Pancreas (tissue), 10 donors: ENCODE data around the gene KCNMA1. TPM values are rescaled to one million over a fixed set of nuclear protein-coding genes. Genes with fewer than 3 reads are reported as not detected.

Source experiments
- ATAC-seq, 4 donors: fragments of 200-7000 bp; cut with Tn5 transposase; one replicate each; pipeline versions ENCODE4 v1.8.0 to v1.9.1; 2020; ENCODE audit warnings: mild to moderate bottlenecking in 4 of 4, moderate library complexity in 4 of 4
- DNase-seq, 6 donors: peaks; one replicate each; pipeline ENCODE4 v3.0.0-alpha.2; 2020
- FAIRE-seq: peaks from 2 replicates; lab custom pipeline; 2012; peaks lifted over from hg19 to GRCh38; lab: Jason Lieb, UNC
- H3K27ac ChIP-seq, 4 donors: fragments of 200-600 bp; sonication (generic); 1 replicate in 3 of 4; 2 replicates in 1 of 4; pipeline versions ENCODE4 v1.5.0 to v1.8.0; 2020
- H3K27me3 ChIP-seq, 4 donors: fragments of 200-600 bp; one replicate each; pipeline ENCODE4 v1.8.0; 2021
- H3K36me3 ChIP-seq, 3 donors: fragments of 200-600 bp; sonication (generic) in 1 of 3; one replicate each; pipeline versions ENCODE4 v1.5.0 to v1.8.0; 2020 to 2021
- H3K4me1 ChIP-seq, 3 donors: fragments of 200-600 bp; one replicate each; pipeline ENCODE4 v1.8.0; 2021
- H3K4me3 ChIP-seq, 4 donors: fragments of 200-600 bp; sonication (generic) in 2 of 4; one replicate each; pipeline versions ENCODE4 v1.5.0 to v1.8.0; 2020 to 2021
- H3K9me3 ChIP-seq, 4 donors: fragments of 200-600 bp; one replicate each; pipeline ENCODE4 v1.8.0; 2021
- WGBS, 2 donors: extraction: QIAGEN DNeasy Blood & Tissue Kit; methylation state at CpG; one replicate each; pipeline ENCODE4 v1.1.7; 2013; 5-methylcytosine and 5-hydroxymethylcytosine counted together
- intact Hi-C, 3 donors: fragments of 100-400 bp; cut with DNase I; formaldehyde crosslinking; loops; one replicate each; pipeline versions ENCODE4 v1.11.1 to v1.14.2; 2022
- polyA plus RNA-seq, 2 donors: library from polyadenylated mRNA; stranded (reverse); fragments of 200-250 nt; gene quantifications; one replicate each; pipeline ENCODE4 v1.2.3, GENCODE V29; 2013
- total RNA-seq, 6 donors: library from RNA; stranded (reverse); fragmentation: NEBNext Ultra II Directional in 4 of 6; extraction: Animal tissue kit (Norgen Biotek cat#: 25700) in 4 of 6; gene quantifications; one replicate each; pipeline versions ENCODE4 v1.2.1 to v1.2.4, GENCODE V29; 2021 to 2023
- TF ChIP-seq, protein P1 (sequence below), 4 donors: fragments of 200-600 bp; sonication (generic) in 3 of 4; IDR thresholded peaks; one replicate each; pipeline versions ENCODE4 v1.5.0 to v1.8.0; 2021; ENCODE audit warnings: antibody characterized with exemption in 4 of 4
- donor health status: healthy with polysubstance abuse.
- donor health status: DM: no; HTN: no; CAD: no; lungs with moderate emphysema.
- donor health status: DM: no; HTN: no; CAD: no.
- donor health status: control.
- donor health status: control.
- donor health status: Bipolar disorder and iron deficiency.
- donor health status: DM: yes; HTN: yes; CAD: no.
- donor health status: DM: no; HTN: no; CAD: no.
- donor health status: DM: no; HTN: no; CAD: no.
- donor health status: DM: yes; HTN: yes; CAD: no.

KCNMA1 gene
- total and polyA plus RNA-seq, 8 donors: 3.5 to 19.4 (median 9.3) TPM

DNA sequence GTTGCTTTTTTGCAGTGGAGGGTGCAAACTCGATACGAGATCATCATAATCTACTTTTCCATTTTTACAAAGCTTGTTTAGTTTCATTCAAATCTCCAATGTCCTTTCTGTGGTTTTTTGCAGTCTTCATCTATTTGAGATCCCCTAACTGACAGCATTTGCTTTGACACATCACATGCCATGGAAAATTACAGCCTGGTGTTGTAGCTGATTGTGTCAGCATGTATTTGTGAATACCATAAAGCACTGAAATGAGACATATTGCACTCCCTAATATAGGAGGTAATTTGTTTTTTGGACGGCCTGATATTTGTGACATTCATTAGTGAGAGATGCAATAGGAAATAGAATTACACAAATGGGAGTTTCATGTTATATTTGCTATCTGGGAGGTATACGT, 620.8 kb downstream of the KCNMA1 start:
- WGBS, 2 donors: 85 to 90% methylated on average over 4 of the region's 4 CpGs
- TF ChIP-seq, protein P1, sequence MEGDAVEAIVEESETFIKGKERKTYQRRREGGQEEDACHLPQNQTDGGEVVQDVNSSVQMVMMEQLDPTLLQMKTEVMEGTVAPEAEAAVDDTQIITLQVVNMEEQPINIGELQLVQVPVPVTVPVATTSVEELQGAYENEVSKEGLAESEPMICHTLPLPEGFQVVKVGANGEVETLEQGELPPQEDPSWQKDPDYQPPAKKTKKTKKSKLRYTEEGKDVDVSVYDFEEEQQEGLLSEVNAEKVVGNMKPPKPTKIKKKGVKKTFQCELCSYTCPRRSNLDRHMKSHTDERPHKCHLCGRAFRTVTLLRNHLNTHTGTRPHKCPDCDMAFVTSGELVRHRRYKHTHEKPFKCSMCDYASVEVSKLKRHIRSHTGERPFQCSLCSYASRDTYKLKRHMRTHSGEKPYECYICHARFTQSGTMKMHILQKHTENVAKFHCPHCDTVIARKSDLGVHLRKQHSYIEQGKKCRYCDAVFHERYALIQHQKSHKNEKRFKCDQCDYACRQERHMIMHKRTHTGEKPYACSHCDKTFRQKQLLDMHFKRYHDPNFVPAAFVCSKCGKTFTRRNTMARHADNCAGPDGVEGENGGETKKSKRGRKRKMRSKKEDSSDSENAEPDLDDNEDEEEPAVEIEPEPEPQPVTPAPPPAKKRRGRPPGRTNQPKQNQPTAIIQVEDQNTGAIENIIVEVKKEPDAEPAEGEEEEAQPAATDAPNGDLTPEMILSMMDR (IDR thresholded peaks at IDR 0.05): no peak
- FAIRE-seq (no peak), ATAC-seq (no peak), DNase-seq (no peak)
- Histone ChIP-seq H3K36me3 (no peaks in the 10 kb centered on the region), H3K4me3 (no peak overlapping the region), H3K27ac (no peak overlapping the region), H3K4me1 (no peaks in the 10 kb centered on the region), H3K27me3 (no peaks in the 10 kb centered on the region), H3K9me3 (no peaks in the 10 kb centered on the region)
- intact Hi-C loops: no loop called here

DNA sequence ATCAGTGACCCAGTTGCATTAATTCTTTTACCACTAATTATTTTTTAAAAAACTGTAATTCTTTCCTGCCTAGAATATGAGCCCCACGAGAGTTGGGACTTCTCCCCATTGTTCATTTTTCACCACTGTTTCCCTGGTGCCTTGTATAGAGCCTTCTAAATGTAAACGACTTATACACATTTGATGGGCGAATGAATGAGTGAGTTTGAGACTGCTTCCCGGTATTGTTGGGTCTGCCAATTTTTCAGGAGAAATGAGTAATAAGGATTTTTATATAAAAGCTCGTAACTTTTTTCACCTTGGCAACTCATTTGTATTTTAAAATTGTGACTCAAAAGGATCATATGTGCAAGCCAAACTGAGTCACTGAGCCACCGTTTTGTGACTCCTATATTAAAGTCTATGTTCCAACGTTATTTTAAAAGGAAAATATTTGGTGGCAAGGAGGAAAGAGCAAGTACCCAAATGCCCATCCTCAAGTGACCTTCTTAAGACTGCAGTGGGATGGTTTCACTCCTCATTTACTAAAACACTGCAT, 621.3 kb downstream of the KCNMA1 start:
- WGBS, 2 donors: 84 to 92% methylated on average over 7 of the region's 7 CpGs
- Histone ChIP-seq H3K4me3 (no peak overlapping the region), H3K27me3 (no peaks in the 10 kb centered on the region), H3K27ac (no peak overlapping the region), H3K4me1 (no peaks in the 10 kb centered on the region), H3K36me3 (no peaks in the 10 kb centered on the region), H3K9me3 (no peaks in the 10 kb centered on the region)
- no peak for ATAC-seq
- no peak for FAIRE-seq
- intact Hi-C loops: no loop called here
- DNase-seq: no peak
- TF ChIP-seq, protein P1 (IDR thresholded peaks at IDR 0.05): no peak

GRCh38 chr10:77015360-77015759, 622.2 kb downstream of the KCNMA1 start:
- Histone ChIP-seq H3K4me1 (no peaks in the 10 kb centered on the region), H3K4me3 (no peak overlapping the region), H3K36me3 (no peaks in the 10 kb centered on the region), H3K9me3 (no peaks in the 10 kb centered on the region), H3K27me3 (no peaks in the 10 kb centered on the region), H3K27ac (no peak overlapping the region)
- WGBS, 2 donors: 98 to 100% methylated on average over 1 of the region's 1 CpG
- FAIRE-seq: no peak
- intact Hi-C loops: no loop called here
- no peak for ATAC-seq
- TF ChIP-seq, protein P1 (IDR thresholded peaks at IDR 0.05): no peak
- no peak for DNase-seq

GRCh38 chr10:77012812-77013500, 624.7 kb downstream of the KCNMA1 start:
- H3K9me3 ChIP-seq: no peaks in the 10 kb centered on the region
- H3K4me3 ChIP-seq: no peak overlapping the region
- no peak for FAIRE-seq
- no peaks in the 10 kb centered on the region for H3K27me3 ChIP-seq
- H3K4me1 ChIP-seq: no peaks in the 10 kb centered on the region
- no peak for ATAC-seq
- no peak for DNase-seq
- H3K36me3 ChIP-seq: no peaks in the 10 kb centered on the region
- TF ChIP-seq, protein P1 (IDR thresholded peaks at IDR 0.05): no peak
- no peak overlapping the region for H3K27ac ChIP-seq
- intact Hi-C loops: no loop called here
- 68 to 75% methylated on average over 2 of the region's 2 CpGs for WGBS, 2 donors
